Neural progenitor cell (in vitro differentiated cells): ENCODE measurements around the gene LTO1. TPM values are rescaled to one million over a fixed set of nuclear protein-coding genes. Genes with fewer than 3 reads are reported as not detected.
A peak's percentile ranks its signal among the peaks of the same experiment; 100 is the strongest.

Source experiments
- DNase-seq: peaks from one replicate; pipeline ENCODE4 v3.0.0-alpha.2; 2016; ENCODE audit warnings: low spot score
- H2AFZ ChIP-seq: fragments of 200-600 bp; sonication (generic); replicated peaks from 2 replicates; pipeline ENCODE4 v1.6.1; 2016; ENCODE audit warnings: antibody characterized with exemption
- H3F3A ChIP-seq: fragments of 200-600 bp; sonication (generic); 2 replicates; pipeline ENCODE4 v1.6.1; 2016; ENCODE audit warnings: antibody characterized with exemption, low read depth
- H3K27ac ChIP-seq: fragments of 200-600 bp; sonication (generic); 2 replicates; pipeline ENCODE4 v1.5.1; 2016; ENCODE audit warnings: mild to moderate bottlenecking
- H3K27me3 ChIP-seq: fragments of 200-600 bp; sonication (generic); 2 replicates; pipeline ENCODE4 v1.6.1; 2016; ENCODE audit warnings: mild to moderate bottlenecking, moderate library complexity
- H3K36me3 ChIP-seq: fragments of 200-600 bp; sonication (generic); 2 replicates; pipeline ENCODE4 v1.5.1; 2016
- H3K4me1 ChIP-seq: fragments of 200-600 bp; sonication (generic); 2 replicates; pipeline ENCODE4 v1.6.1; 2016; ENCODE audit warnings: mixed run types
- H3K4me2 ChIP-seq: fragments of 200-600 bp; sonication (generic); 2 replicates; pipeline ENCODE4 v1.6.1; 2016
- H3K4me3 ChIP-seq: fragments of 200-600 bp; sonication (generic); 2 replicates; pipeline ENCODE4 v1.5.1; 2016
- H3K79me2 ChIP-seq: fragments of 200-600 bp; sonication (generic); 2 replicates; pipeline ENCODE4 v1.6.1; 2016; ENCODE audit warnings: low read depth
- H3K9ac ChIP-seq: fragments of 200-600 bp; sonication (generic); 2 replicates; pipeline ENCODE4 v1.6.1; 2016
- H3K9me3 ChIP-seq: fragments of 200-600 bp; sonication (generic); 2 replicates; pipeline ENCODE4 v1.5.1; 2016; ENCODE audit warnings: low read depth
- H4K20me1 ChIP-seq: fragments of 200-600 bp; sonication (generic); 2 replicates; pipeline ENCODE4 v1.6.1; 2016; ENCODE audit warnings: low read depth
- H3K27ac Mint-ChIP-seq: 3 replicates; pipeline ENCODE4 v1.8.0; 2021; ENCODE audit warnings: mixed read lengths
- H3K27me3 Mint-ChIP-seq: 2 replicates; pipeline ENCODE4 v1.8.0; 2022; ENCODE audit warnings: low read depth, mild to moderate bottlenecking, inconsistent platforms, moderate library complexity, mixed read lengths; ENCODE audit not compliant: insufficient read depth
- H3K36me3 Mint-ChIP-seq: 3 replicates; pipeline ENCODE4 v1.8.0; 2021; ENCODE audit warnings: mixed read lengths
- H3K4me1 Mint-ChIP-seq: 3 replicates; pipeline ENCODE4 v1.8.0; 2021; ENCODE audit warnings: mixed read lengths
- H3K4me3 Mint-ChIP-seq: 3 replicates; pipeline ENCODE4 v1.8.0; 2021; ENCODE audit warnings: mild to moderate bottlenecking, moderate library complexity, mixed read lengths
- H3K9me3 Mint-ChIP-seq: 3 replicates; pipeline ENCODE4 v1.8.0; 2020; ENCODE audit warnings: mixed read lengths
- EZH2 ChIP-seq: fragments of 200-600 bp; sonication (generic); IDR thresholded peaks from 2 replicates; pipeline ENCODE4 v1.6.1; 2017; ENCODE audit warnings: antibody characterized with exemption, mild to moderate bottlenecking, moderate library complexity
- EZH2phosphoT487 ChIP-seq: fragments of 200-600 bp; sonication (generic); IDR thresholded peaks from 2 replicates; pipeline ENCODE4 v1.6.1; 2017; ENCODE audit warnings: antibody characterized with exemption
- total RNA-seq: library from RNA; depleted of rRNA; stranded (reverse); fragments of >200 nt; gene quantifications from 2 replicates; pipeline ENCODE4 v1.2.3, GENCODE V29; 2015; ENCODE audit warnings: low replicate concordance
- TF ChIP-seq, protein P1 (sequence below): fragments of 200-600 bp; sonication (generic); IDR thresholded peaks from 2 replicates; pipeline ENCODE4 v1.5.1; 2017; ENCODE audit warnings: antibody characterized with exemption, mild to moderate bottlenecking

Gene LTO1
- total RNA-seq, 1 donor from 2014 or later, result 11.9 TPM

GRCh38 chr11:69716099-69716498, 40.9 kb upstream of the LTO1 start:
- TF ChIP-seq, protein P1, sequence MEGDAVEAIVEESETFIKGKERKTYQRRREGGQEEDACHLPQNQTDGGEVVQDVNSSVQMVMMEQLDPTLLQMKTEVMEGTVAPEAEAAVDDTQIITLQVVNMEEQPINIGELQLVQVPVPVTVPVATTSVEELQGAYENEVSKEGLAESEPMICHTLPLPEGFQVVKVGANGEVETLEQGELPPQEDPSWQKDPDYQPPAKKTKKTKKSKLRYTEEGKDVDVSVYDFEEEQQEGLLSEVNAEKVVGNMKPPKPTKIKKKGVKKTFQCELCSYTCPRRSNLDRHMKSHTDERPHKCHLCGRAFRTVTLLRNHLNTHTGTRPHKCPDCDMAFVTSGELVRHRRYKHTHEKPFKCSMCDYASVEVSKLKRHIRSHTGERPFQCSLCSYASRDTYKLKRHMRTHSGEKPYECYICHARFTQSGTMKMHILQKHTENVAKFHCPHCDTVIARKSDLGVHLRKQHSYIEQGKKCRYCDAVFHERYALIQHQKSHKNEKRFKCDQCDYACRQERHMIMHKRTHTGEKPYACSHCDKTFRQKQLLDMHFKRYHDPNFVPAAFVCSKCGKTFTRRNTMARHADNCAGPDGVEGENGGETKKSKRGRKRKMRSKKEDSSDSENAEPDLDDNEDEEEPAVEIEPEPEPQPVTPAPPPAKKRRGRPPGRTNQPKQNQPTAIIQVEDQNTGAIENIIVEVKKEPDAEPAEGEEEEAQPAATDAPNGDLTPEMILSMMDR, result no peak
- TF ChIP-seq EZH2 (no peak), EZH2phosphoT487 (no peak)
- Histone ChIP-seq H4K20me1 (no peaks in the 10 kb centered on the region), H3K9ac (no peak overlapping the region), H3K4me2 (no peak overlapping the region), H3K27me3 (peaks cover 26% of the 10 kb centered on the region), H3K79me2 (no peaks in the 10 kb centered on the region), H3K36me3 (no peaks in the 10 kb centered on the region), H3K4me3 (no peak overlapping the region), H3K9me3 (no peaks in the 10 kb centered on the region), H3F3A (no peaks in the 10 kb centered on the region), H3K4me1 (peaks cover 15% of the 10 kb centered on the region), H3K27ac (no peak overlapping the region), H2AFZ (no peak overlapping the region)
- Mint-ChIP-seq H3K4me1 (peaks cover 32% of the 10 kb centered on the region), H3K4me3 (no peak overlapping the region), H3K27ac (no peak overlapping the region), H3K27me3 (peaks cover 29% of the 10 kb centered on the region), H3K9me3 (no peaks in the 10 kb centered on the region), H3K36me3 (no peaks in the 10 kb centered on the region)
- DNase-seq, result no peak

GRCh38 chr11:69715446-69715845, 40.3 kb upstream of the LTO1 start:
- no peak overlapping the region for H3K4me2 ChIP-seq
- no peaks in the 10 kb centered on the region for H3F3A ChIP-seq
- Mint-ChIP-seq H3K4me3 (no peak overlapping the region), H3K9me3 (no peaks in the 10 kb centered on the region), H3K36me3 (no peaks in the 10 kb centered on the region), H3K27ac (no peak overlapping the region), H3K27me3 (peaks cover 30% of the 10 kb centered on the region), H3K4me1 (peaks cover 31% of the 10 kb centered on the region)
- H3K79me2 ChIP-seq, result no peaks in the 10 kb centered on the region
- no peak overlapping the region for H2AFZ ChIP-seq
- no peak overlapping the region for H3K27ac ChIP-seq
- no peaks in the 10 kb centered on the region for H3K9me3 ChIP-seq
- H4K20me1 ChIP-seq, result no peaks in the 10 kb centered on the region
- H3K9ac ChIP-seq, result no peak overlapping the region
- H3K4me3 ChIP-seq, result no peak overlapping the region
- H3K27me3 ChIP-seq, result peaks cover 26% of the 10 kb centered on the region
- no peaks in the 10 kb centered on the region for H3K36me3 ChIP-seq
- TF ChIP-seq, protein P1, result no peak
- TF ChIP-seq EZH2 (no peak), EZH2phosphoT487 (no peak)
- no peak for DNase-seq
- peaks cover 14% of the 10 kb centered on the region for H3K4me1 ChIP-seq

- Histone ChIP-seq H3K4me1 (peaks cover 14% of the 10 kb centered on the region), H3K4me2 (no peak overlapping the region), H3K79me2 (no peaks in the 10 kb centered on the region), H3K4me3 (no peak overlapping the region), H3K27ac (no peak overlapping the region), H3F3A (peaks cover 4% of the 10 kb centered on the region), H2AFZ (no peak overlapping the region), H3K27me3 (peaks cover 8% of the 10 kb centered on the region), H3K9me3 (no peaks in the 10 kb centered on the region), H3K9ac (no peak overlapping the region), H3K36me3 (no peaks in the 10 kb centered on the region), H4K20me1 (no peaks in the 10 kb centered on the region)
- peak; percentile 41 for DNase-seq
- peak overlapping the region; percentile 74 for H3K27ac Mint-ChIP-seq
- peak overlapping the region; percentile 62 for H3K4me3 Mint-ChIP-seq
- no peaks in the 10 kb centered on the region for H3K9me3 Mint-ChIP-seq
- no peaks in the 10 kb centered on the region for H3K36me3 Mint-ChIP-seq
- H3K4me1 Mint-ChIP-seq, result peaks cover 34% of the 10 kb centered on the region
- TF ChIP-seq, protein P1, result no peak
- no peak for TF ChIP-seq EZH2
- no peak for TF ChIP-seq EZH2phosphoT487
- H3K27me3 Mint-ChIP-seq, result peaks cover 42% of the 10 kb centered on the region
Measured at GRCh38 chr11:69711822-69712801, 37.0 kb upstream of the LTO1 start.
